Thoracic aorta (tissue), 2 donors: ENCODE data around the gene TMEM200B. TPM values are rescaled to one million over a fixed set of nuclear protein-coding genes. Genes with fewer than 3 reads are reported as not detected.

Source experiments
- ATAC-seq: fragments of 150-250 bp; one replicate; pipeline ENCODE4 v1.8.0; 2017; ENCODE audit warnings: low read depth; ENCODE audit not compliant: insufficient number of reproducible peaks, low FRiP score
- DNase-seq: peaks from one replicate; pipeline ENCODE4 v3.0.0-alpha.2; 2020; ENCODE audit warnings: low spot score
- H3K27ac ChIP-seq, 2 donors: fragments of 200-600 bp; sonication (generic); 1 replicate in 1 of 2; 2 replicates in 1 of 2; pipeline ENCODE4 v1.5.1; 2016; ENCODE audit warnings: mild to moderate bottlenecking in 2 of 2, moderate library complexity in 2 of 2
- H3K27me3 ChIP-seq: fragments of 200-600 bp; sonication (generic); replicated peaks from 2 replicates; pipeline ENCODE4 v1.6.0; 2016; ENCODE audit warnings: mild to moderate bottlenecking; ENCODE audit not compliant: insufficient read depth
- H3K36me3 ChIP-seq: fragments of 200-600 bp; sonication (generic); one replicate; pipeline ENCODE4 v1.5.1; 2016
- H3K4me1 ChIP-seq, 2 donors: fragments of 200-600 bp; sonication (generic); 1 replicate in 1 of 2; 2 replicates in 1 of 2; pipeline versions ENCODE4 v1.5.1 to v1.6.0; 2016; ENCODE audit warnings: low read depth in 2 of 2, mild to moderate bottlenecking in 1 of 2; ENCODE audit not compliant: control insufficient read depth in 1 of 2
- H3K4me3 ChIP-seq: fragments of 200-600 bp; sonication (generic); 2 replicates; pipeline ENCODE4 v1.5.1; 2016; ENCODE audit warnings: mild to moderate bottlenecking
- H3K9me3 ChIP-seq: fragments of 200-600 bp; sonication (generic); 2 replicates; pipeline ENCODE4 v1.5.1; 2016
- total RNA-seq, 2 donors: library from RNA; depleted of rRNA; stranded (reverse); fragments of >200 nt; gene quantifications; one replicate each; pipeline versions ENCODE4 v1.1.0 to v1.2.3, GENCODE V29; 2016
- TF ChIP-seq, protein P1 (sequence below): fragments of 200-600 bp; sonication (generic); IDR thresholded peaks from one replicate; pipeline ENCODE4 v1.5.1; 2019; ENCODE audit warnings: antibody characterized with exemption

The TMEM200B gene
- total RNA-seq, 2 donors from 2014 or later = 20.8 to 31.4 TPM

DNA sequence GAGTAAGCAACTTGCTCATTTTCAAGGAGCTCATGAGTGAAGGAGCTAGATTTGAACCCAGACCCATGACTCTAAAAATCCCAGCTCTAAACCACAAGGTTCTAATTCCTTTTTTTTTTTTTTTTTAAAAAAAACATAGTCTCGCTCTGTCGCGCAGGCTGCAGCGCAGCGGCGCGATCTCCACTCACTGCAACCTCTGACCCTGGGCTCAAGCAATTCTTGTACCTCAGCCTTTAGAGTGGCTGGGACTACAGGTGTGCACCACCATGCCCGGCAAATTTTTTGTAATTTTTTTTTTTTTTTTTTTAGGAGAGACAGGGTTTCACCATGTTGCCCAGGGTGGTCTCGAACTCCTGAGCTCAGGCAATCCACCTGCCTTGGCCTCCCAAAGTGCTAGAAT is 44.2 kb upstream of the TMEM200B start:
- Histone ChIP-seq H3K4me3 (no peak overlapping the region), H3K36me3 (peaks cover 18% of the 10 kb centered on the region), H3K4me1 (peaks cover 18 to 33% of the 10 kb centered on the region in 2 donors), H3K27ac (no peak overlapping the region), H3K9me3 (no peaks in the 10 kb centered on the region), H3K27me3 (no peaks in the 10 kb centered on the region)
- TF ChIP-seq, protein P1, sequence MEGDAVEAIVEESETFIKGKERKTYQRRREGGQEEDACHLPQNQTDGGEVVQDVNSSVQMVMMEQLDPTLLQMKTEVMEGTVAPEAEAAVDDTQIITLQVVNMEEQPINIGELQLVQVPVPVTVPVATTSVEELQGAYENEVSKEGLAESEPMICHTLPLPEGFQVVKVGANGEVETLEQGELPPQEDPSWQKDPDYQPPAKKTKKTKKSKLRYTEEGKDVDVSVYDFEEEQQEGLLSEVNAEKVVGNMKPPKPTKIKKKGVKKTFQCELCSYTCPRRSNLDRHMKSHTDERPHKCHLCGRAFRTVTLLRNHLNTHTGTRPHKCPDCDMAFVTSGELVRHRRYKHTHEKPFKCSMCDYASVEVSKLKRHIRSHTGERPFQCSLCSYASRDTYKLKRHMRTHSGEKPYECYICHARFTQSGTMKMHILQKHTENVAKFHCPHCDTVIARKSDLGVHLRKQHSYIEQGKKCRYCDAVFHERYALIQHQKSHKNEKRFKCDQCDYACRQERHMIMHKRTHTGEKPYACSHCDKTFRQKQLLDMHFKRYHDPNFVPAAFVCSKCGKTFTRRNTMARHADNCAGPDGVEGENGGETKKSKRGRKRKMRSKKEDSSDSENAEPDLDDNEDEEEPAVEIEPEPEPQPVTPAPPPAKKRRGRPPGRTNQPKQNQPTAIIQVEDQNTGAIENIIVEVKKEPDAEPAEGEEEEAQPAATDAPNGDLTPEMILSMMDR = no peak
- no peak for ATAC-seq
- no peak for DNase-seq

DNA sequence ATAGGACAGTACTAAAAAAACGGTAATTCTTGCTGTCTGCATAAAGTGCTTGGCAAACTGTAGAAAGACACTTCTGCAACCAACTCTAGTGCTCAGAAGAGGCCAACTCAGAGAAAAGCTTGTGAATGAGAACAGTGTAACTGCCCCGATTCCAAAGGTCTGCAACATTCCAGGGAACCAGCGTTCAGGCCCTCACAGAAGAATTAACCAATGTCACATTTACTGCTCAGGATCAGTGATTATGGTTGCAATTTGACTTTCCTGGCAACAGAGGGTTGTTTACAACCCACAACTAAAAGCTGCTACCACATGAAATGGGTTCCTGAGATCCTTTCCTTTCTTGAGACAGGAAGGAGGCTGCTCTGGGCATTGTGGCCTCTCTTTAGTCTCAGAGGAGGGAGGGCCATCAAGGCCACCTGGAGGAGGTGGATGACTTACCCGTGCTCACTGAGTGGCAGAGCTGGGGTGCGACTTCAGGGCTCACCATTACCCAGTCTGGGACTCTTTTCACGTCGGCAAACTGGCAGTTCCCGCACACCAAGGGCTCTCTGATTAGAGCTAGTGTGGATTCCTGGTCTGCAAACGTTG is 42.7 kb upstream of the TMEM200B start:
- TF ChIP-seq, protein P1 = no peak
- DNase-seq = no peak
- H3K27ac ChIP-seq = no peak overlapping the region
- H3K4me1 ChIP-seq = peaks cover 14 to 36% of the 10 kb centered on the region in 2 donors
- H3K9me3 ChIP-seq = no peaks in the 10 kb centered on the region
- no peaks in the 10 kb centered on the region for H3K27me3 ChIP-seq
- ATAC-seq = no peak
- peaks cover 16% of the 10 kb centered on the region for H3K36me3 ChIP-seq
- no peak overlapping the region for H3K4me3 ChIP-seq

- no peak for ATAC-seq
- Histone ChIP-seq H3K36me3 (peaks cover 23% of the 10 kb centered on the region), H3K27ac (no peak overlapping the region), H3K4me1 (peaks cover 0 to 18% of the 10 kb centered on the region in 2 donors), H3K27me3 (no peaks in the 10 kb centered on the region), H3K4me3 (no peak overlapping the region), H3K9me3 (no peaks in the 10 kb centered on the region)
- DNase-seq = no peak
- TF ChIP-seq, protein P1 = no peak
Measured at GRCh38 chr1:29164588-29164987, 40.9 kb upstream of the TMEM200B start.

GRCh38 chr1:29162476-29163138 is 38.9 kb upstream of the TMEM200B start:
- H3K4me3 ChIP-seq = no peak overlapping the region
- peaks cover 38% of the 10 kb centered on the region for H3K36me3 ChIP-seq
- TF ChIP-seq, protein P1 = no peak
- H3K4me1 ChIP-seq = peaks cover 0 to 13% of the 10 kb centered on the region in 2 donors
- peak; percentile 9 for DNase-seq
- H3K9me3 ChIP-seq = no peaks in the 10 kb centered on the region
- no peaks in the 10 kb centered on the region for H3K27me3 ChIP-seq
- ATAC-seq = no peak
- no peak overlapping the region for H3K27ac ChIP-seq

- H3K27me3 ChIP-seq = no peaks in the 10 kb centered on the region
- no peak overlapping the region for H3K27ac ChIP-seq
- TF ChIP-seq, protein P1 = no peak
- H3K4me3 ChIP-seq = no peak overlapping the region
- ATAC-seq = no peak
- H3K9me3 ChIP-seq = no peaks in the 10 kb centered on the region
- H3K4me1 ChIP-seq = peaks cover 0 to 16% of the 10 kb centered on the region in 2 donors
- no peak for DNase-seq
- peaks cover 39% of the 10 kb centered on the region for H3K36me3 ChIP-seq
Measured at GRCh38 chr1:29162025-29162424, 38.3 kb upstream of the TMEM200B start.
